HEK293 (cell line): ENCODE results near the gene ALG3.

Experiments
- CTCF ChIA-PET: fragments of 350-600 bp; formaldehyde crosslinking; extraction: SDS; loops from one replicate; lab custom pipeline; 2021; ENCODE audit warnings: antibody characterized with exemption; lab: Yijun Ruan, JAX
- POLR2A ChIA-PET: fragments of 300-600 bp; formaldehyde crosslinking; extraction: SDS; loops from one replicate; lab custom pipeline; 2020; ENCODE audit warnings: antibody characterized with exemption, inconsistent platforms; lab: Yijun Ruan, JAX
- H3K27ac ChIP-seq: fragments of 200-500 bp; sonication (Bioruptor generic); 2 replicates; pipeline ENCODE4 v1.5.1; 2014; ENCODE audit warnings: low read depth, low read length, control low read depth, inconsistent platforms; ENCODE audit errors: extremely low read depth
- H3K36me3 ChIP-seq, 2 experiments: fragments of 200-500 bp in 1 of 2; sonication (Bioruptor generic) in 1 of 2; 1 replicate in 1 of 2; 2 replicates in 1 of 2; pipeline ENCODE4 v1.5.1; 2014 to 2017; ENCODE audit warnings: inconsistent platforms in 2 of 2, low read length in 2 of 2; ENCODE audit not compliant: control insufficient read depth in 2 of 2, insufficient read depth in 1 of 2
- H3K4me1 ChIP-seq: fragments of 200-500 bp; sonication (Bioruptor generic); 2 replicates; pipeline ENCODE4 v1.5.1; 2014; ENCODE audit warnings: mild to moderate bottlenecking, low read length, inconsistent platforms; ENCODE audit not compliant: control insufficient read depth, insufficient read depth
- H3K4me3 ChIP-seq: 2 replicates; pipeline ENCODE4 v1.5.1; 2011; ENCODE audit warnings: low read depth, mild to moderate bottlenecking, control low read depth, low read length, moderate library complexity
- H3K9me3 ChIP-seq: fragments of 200-500 bp; sonication (Bioruptor generic); 2 replicates; pipeline ENCODE4 v1.5.1; 2014; ENCODE audit warnings: low read depth, low read length, inconsistent platforms; ENCODE audit not compliant: control insufficient read depth, insufficient read depth
- ATF2 ChIP-seq: fragments of 450-650 bp; formaldehyde crosslinking; IDR thresholded peaks from 2 replicates; pipeline ENCODE4 v1.5.1; 2016; ENCODE audit warnings: missing biosample characterization, missing genetic modification characterization, low read depth
- KLF7 ChIP-seq: fragments of 450-650 bp; formaldehyde crosslinking; IDR thresholded peaks from 2 replicates; pipeline ENCODE4 v1.5.1; 2016; ENCODE audit warnings: missing biosample characterization, missing genetic modification characterization, borderline replicate concordance
- MYNN ChIP-seq: fragments of 450-650 bp; formaldehyde crosslinking; IDR thresholded peaks from 2 replicates; pipeline ENCODE4 v1.5.1; 2016; ENCODE audit warnings: missing biosample characterization, missing genetic modification characterization, borderline replicate concordance
- SP2 ChIP-seq: fragments of 450-650 bp; formaldehyde crosslinking; IDR thresholded peaks from 2 replicates; pipeline ENCODE4 v1.5.1; 2016; ENCODE audit warnings: missing biosample characterization, missing genetic modification characterization
- SP7 ChIP-seq: fragments of 450-650 bp; formaldehyde crosslinking; IDR thresholded peaks from 2 replicates; pipeline ENCODE4 v1.5.1; 2016; ENCODE audit warnings: missing biosample characterization, missing genetic modification characterization
- ZBTB48 ChIP-seq: fragments of 450-650 bp; formaldehyde crosslinking; IDR thresholded peaks from 2 replicates; pipeline ENCODE4 v1.5.1; 2016; ENCODE audit warnings: missing biosample characterization, missing genetic modification characterization
- ZBTB7A ChIP-seq: fragments of 450-650 bp; formaldehyde crosslinking; IDR thresholded peaks from 2 replicates; pipeline ENCODE4 v1.5.1; 2016; ENCODE audit warnings: low read depth, missing biosample characterization, missing genetic modification characterization
- ZIC2 ChIP-seq: fragments of 450-650 bp; formaldehyde crosslinking; IDR thresholded peaks from 2 replicates; pipeline ENCODE4 v1.5.1; 2016; ENCODE audit warnings: missing biosample characterization, missing genetic modification characterization
- ZNF138 ChIP-seq: fragments of 450-650 bp; formaldehyde crosslinking; IDR thresholded peaks from 2 replicates; pipeline ENCODE4 v1.5.1; 2016; ENCODE audit warnings: missing biosample characterization, missing genetic modification characterization, borderline replicate concordance
- ZNF146 ChIP-seq: fragments of 450-650 bp; formaldehyde crosslinking; IDR thresholded peaks from 2 replicates; pipeline ENCODE4 v1.5.1; 2016; ENCODE audit warnings: missing biosample characterization, missing genetic modification characterization
- ZNF148 ChIP-seq: fragments of 450-650 bp; formaldehyde crosslinking; IDR thresholded peaks from 2 replicates; pipeline ENCODE4 v1.5.0; 2017; ENCODE audit warnings: missing biosample characterization, missing genetic modification characterization, borderline replicate concordance
- ZNF184 ChIP-seq: fragments of 450-650 bp; IDR thresholded peaks from 2 replicates; pipeline ENCODE4 v1.5.1; 2018; ENCODE audit warnings: missing biosample characterization, mild to moderate bottlenecking, missing genetic modification characterization
- ZNF2 ChIP-seq: fragments of 450-650 bp; formaldehyde crosslinking; IDR thresholded peaks from 2 replicates; pipeline ENCODE4 v1.5.1; 2016; ENCODE audit warnings: missing biosample characterization, missing genetic modification characterization
- ZNF239 ChIP-seq: fragments of 450-650 bp; formaldehyde crosslinking; IDR thresholded peaks from 2 replicates; pipeline ENCODE4 v1.5.1; 2016; ENCODE audit warnings: missing biosample characterization, missing genetic modification characterization
- ZNF280D ChIP-seq: fragments of 450-650 bp; formaldehyde crosslinking; IDR thresholded peaks from 2 replicates; pipeline ENCODE4 v1.5.1; 2016; ENCODE audit warnings: missing biosample characterization, missing genetic modification characterization
- ZNF350 ChIP-seq: fragments of 450-650 bp; formaldehyde crosslinking; IDR thresholded peaks from 2 replicates; pipeline ENCODE4 v1.5.0; 2017; ENCODE audit warnings: missing biosample characterization, mild to moderate bottlenecking, missing genetic modification characterization
- ZNF404 ChIP-seq: fragments of 450-650 bp; formaldehyde crosslinking; IDR thresholded peaks from 2 replicates; pipeline ENCODE4 v1.5.1; 2017; ENCODE audit warnings: missing biosample characterization, missing genetic modification characterization
- ZNF48 ChIP-seq: fragments of 450-650 bp; formaldehyde crosslinking; IDR thresholded peaks from 2 replicates; pipeline ENCODE4 v1.5.1; 2016; ENCODE audit warnings: missing biosample characterization, missing genetic modification characterization
- ZNF488 ChIP-seq: fragments of 450-650 bp; formaldehyde crosslinking; IDR thresholded peaks from 2 replicates; pipeline ENCODE4 v1.5.1; 2016; ENCODE audit warnings: missing biosample characterization, missing genetic modification characterization
- ZNF530 ChIP-seq: fragments of 450-650 bp; formaldehyde crosslinking; IDR thresholded peaks from 2 replicates; pipeline ENCODE4 v1.5.1; 2016; ENCODE audit warnings: low read depth, missing biosample characterization, missing genetic modification characterization
- ZNF560 ChIP-seq: fragments of 450-650 bp; formaldehyde crosslinking; IDR thresholded peaks from 2 replicates; pipeline ENCODE4 v1.5.1; 2017; ENCODE audit warnings: missing biosample characterization, missing genetic modification characterization, borderline replicate concordance
- ZNF585B ChIP-seq: fragments of 450-650 bp; formaldehyde crosslinking; IDR thresholded peaks from 2 replicates; pipeline ENCODE4 v1.5.1; 2016; ENCODE audit warnings: missing biosample characterization, missing genetic modification characterization
- ZNF610 ChIP-seq: fragments of 450-650 bp; formaldehyde crosslinking; IDR thresholded peaks from 2 replicates; pipeline ENCODE4 v1.5.1; 2016; ENCODE audit warnings: missing biosample characterization, missing genetic modification characterization, borderline replicate concordance
- ZNF660 ChIP-seq: fragments of 450-650 bp; IDR thresholded peaks from 2 replicates; pipeline ENCODE4 v1.5.1; 2018; ENCODE audit warnings: missing biosample characterization, mild to moderate bottlenecking, missing genetic modification characterization
- ZSCAN4 ChIP-seq: fragments of 450-650 bp; formaldehyde crosslinking; IDR thresholded peaks from 2 replicates; pipeline ENCODE4 v1.5.1; 2017; ENCODE audit warnings: missing biosample characterization, missing genetic modification characterization

ALG3 gene

GRCh38 chr3:184218814-184219213 lies 29.9 kb downstream of the ALG3 start:
- no peak overlapping the region for H3K4me3 ChIP-seq
- H3K9me3 ChIP-seq: no peaks in the 10 kb centered on the region
- no peak overlapping the region for H3K27ac ChIP-seq
- ChIA-PET POLR2A (no interaction called here), CTCF (interaction anchor here (0.5 to 3.0 kb wide), 3 partner anchors 8 to 72 kb away, joined by 3 to 25 read pairs (median 5); no protein-coding TSS in a partner anchor)
- TF ChIP-seq ZIC2 (tag by site-specific recombination) (0 out of 2 replicates have a peak, but pooled peaks have one; percentile 22), SP2 (tag by site-specific recombination) (no peak)
- no peaks in the 10 kb centered on the region for H3K4me1 ChIP-seq
- H3K36me3 ChIP-seq: no peaks in the 10 kb centered on the region

GRCh38 chr3:184211718-184212117 lies 37.0 kb downstream of the ALG3 start:
- Histone ChIP-seq H3K4me3 (no peak overlapping the region), H3K9me3 (no peaks in the 10 kb centered on the region), H3K36me3 (no peaks in the 10 kb centered on the region), H3K27ac (no peak overlapping the region), H3K4me1 (no peaks in the 10 kb centered on the region)
- POLR2A ChIA-PET: no interaction called here
- TF ChIP-seq SP7 (tag by site-specific recombination) (no peak), ZNF280D (tag by site-specific recombination) (no peak), MYNN (no peak), ZNF48 (no peak), ZNF585B (tag by site-specific recombination) (no peak), ATF2 (tag by site-specific recombination) (no peak), ZNF148 (no peak), ZSCAN4 (tag by site-specific recombination) (no peak), KLF7 (tag by site-specific recombination) (no peak), ZNF530 (tag by site-specific recombination) (no peak), ZNF610 (tag by site-specific recombination) (no peak)
- CTCF ChIA-PET: interaction anchor here (1.2 kb wide), 1 partner anchor 16 kb away, joined by 4 read pairs; no protein-coding TSS in a partner anchor

GRCh38 chr3:184211297-184211696 lies 37.5 kb downstream of the ALG3 start:
- Histone ChIP-seq H3K36me3 (no peaks in the 10 kb centered on the region), H3K4me1 (no peaks in the 10 kb centered on the region), H3K9me3 (no peaks in the 10 kb centered on the region), H3K27ac (no peak overlapping the region), H3K4me3 (no peak overlapping the region)
- CTCF ChIA-PET: interaction anchor here (1.2 kb wide), 1 partner anchor 17 kb away, joined by 4 read pairs; no protein-coding TSS in a partner anchor
- POLR2A ChIA-PET: no interaction called here
- TF ChIP-seq ZNF184 (tag by site-specific recombination): no peak
- no peak for TF ChIP-seq ZNF488 (tag by site-specific recombination)
- no peak for TF ChIP-seq ZBTB7A (tag by site-specific recombination)
- TF ChIP-seq ZNF350: no peak
- no peak for TF ChIP-seq ZNF560 (tag by site-specific recombination)
- no peak for TF ChIP-seq ZNF239 (tag by site-specific recombination)
- TF ChIP-seq ZBTB48 (tag by site-specific recombination): no peak
- no peak for TF ChIP-seq ZNF146 (tag by site-specific recombination)
- TF ChIP-seq ZNF138 (tag by site-specific recombination): no peak
- no peak for TF ChIP-seq ZNF2
- no peak for TF ChIP-seq ZNF404 (tag by site-specific recombination)
- no peak for TF ChIP-seq ZNF660 (tag by site-specific recombination)
